Cardiac muscle cell (in vitro differentiated cells and primary cell): ENCODE data around the gene HOXA4. TPM values are rescaled to one million over a fixed set of nuclear protein-coding genes. Genes with fewer than 3 reads are reported as not detected.

Experiments used
- DNase-seq, 2 donors: peaks; one replicate each; pipeline versions ENCODE4 v3.0.0 to v3.0.0-alpha.2; 2010 to 2017; ENCODE audit warnings: low read depth in 1 of 2, low spot score in 1 of 2
- H3K27ac ChIP-seq: fragments of 200-600 bp; sonication (generic); 2 replicates; pipeline ENCODE4 v1.5.1; 2016
- H3K27me3 ChIP-seq: fragments of 200-600 bp; sonication (generic); 2 replicates; pipeline ENCODE4 v1.6.0; 2016; ENCODE audit warnings: control low read depth
- H3K36me3 ChIP-seq: fragments of 200-600 bp; sonication (generic); 2 replicates; pipeline ENCODE4 v1.5.1; 2016; ENCODE audit warnings: control low read depth
- H3K4me1 ChIP-seq: fragments of 200-600 bp; sonication (generic); 2 replicates; pipeline ENCODE4 v1.8.1; 2017; ENCODE audit warnings: low read depth, mild to moderate bottlenecking, mixed run types
- H3K4me3 ChIP-seq: fragments of 200-600 bp; sonication (generic); 2 replicates; pipeline ENCODE4 v1.5.1; 2016; ENCODE audit warnings: mild to moderate bottlenecking
- H3K9me3 ChIP-seq: fragments of 200-600 bp; sonication (generic); 2 replicates; pipeline ENCODE4 v1.5.1; 2017; ENCODE audit warnings: low read depth, mild to moderate bottlenecking, control low read depth
- polyA plus RNA-seq: library from polyadenylated mRNA; unstranded; fragments of >200 nt; fragmentation: Nextera tagmentation; extraction: Ambion mirVana; gene quantifications from 2 replicates; pipeline ENCODE4 v1.2.1, GENCODE V29; 2016
- total RNA-seq: library from RNA; depleted of rRNA; stranded (reverse); fragments of >200 nt; gene quantifications from 2 replicates; pipeline ENCODE4 v1.2.3, GENCODE V29; 2016
- TF ChIP-seq, protein P1 (sequence below): IDR thresholded peaks from 2 replicates; pipeline ENCODE4 v1.5.1; 2012; ENCODE audit warnings: low read depth, mild to moderate bottlenecking, low read length

HOXA4 gene
- total and polyA plus RNA-seq, 2 experiments from 2014 or later: 0.46 TPM; not detected in 1

- Histone ChIP-seq H3K9me3 (no peaks in the 10 kb centered on the region), H3K27me3 (peaks cover 100% of the 10 kb centered on the region), H3K4me3 (no peak overlapping the region), H3K27ac (no peak overlapping the region), H3K4me1 (no peaks in the 10 kb centered on the region), H3K36me3 (no peaks in the 10 kb centered on the region)
- TF ChIP-seq, protein P1, sequence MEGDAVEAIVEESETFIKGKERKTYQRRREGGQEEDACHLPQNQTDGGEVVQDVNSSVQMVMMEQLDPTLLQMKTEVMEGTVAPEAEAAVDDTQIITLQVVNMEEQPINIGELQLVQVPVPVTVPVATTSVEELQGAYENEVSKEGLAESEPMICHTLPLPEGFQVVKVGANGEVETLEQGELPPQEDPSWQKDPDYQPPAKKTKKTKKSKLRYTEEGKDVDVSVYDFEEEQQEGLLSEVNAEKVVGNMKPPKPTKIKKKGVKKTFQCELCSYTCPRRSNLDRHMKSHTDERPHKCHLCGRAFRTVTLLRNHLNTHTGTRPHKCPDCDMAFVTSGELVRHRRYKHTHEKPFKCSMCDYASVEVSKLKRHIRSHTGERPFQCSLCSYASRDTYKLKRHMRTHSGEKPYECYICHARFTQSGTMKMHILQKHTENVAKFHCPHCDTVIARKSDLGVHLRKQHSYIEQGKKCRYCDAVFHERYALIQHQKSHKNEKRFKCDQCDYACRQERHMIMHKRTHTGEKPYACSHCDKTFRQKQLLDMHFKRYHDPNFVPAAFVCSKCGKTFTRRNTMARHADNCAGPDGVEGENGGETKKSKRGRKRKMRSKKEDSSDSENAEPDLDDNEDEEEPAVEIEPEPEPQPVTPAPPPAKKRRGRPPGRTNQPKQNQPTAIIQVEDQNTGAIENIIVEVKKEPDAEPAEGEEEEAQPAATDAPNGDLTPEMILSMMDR: no peak
- no peak for DNase-seq
Observed at GRCh38 chr7:27163288-27164044, 32.9 kb upstream of the HOXA4 start.

GRCh38 chr7:27162561-27163287 is 32.2 kb upstream of the HOXA4 start:
- no peaks in the 10 kb centered on the region for H3K4me1 ChIP-seq
- no peak for DNase-seq
- no peak overlapping the region for H3K27ac ChIP-seq
- H3K4me3 ChIP-seq: no peak overlapping the region
- no peaks in the 10 kb centered on the region for H3K9me3 ChIP-seq
- H3K27me3 ChIP-seq: peaks cover 100% of the 10 kb centered on the region
- TF ChIP-seq, protein P1: no peak
- no peaks in the 10 kb centered on the region for H3K36me3 ChIP-seq

- no peaks in the 10 kb centered on the region for H3K9me3 ChIP-seq
- DNase-seq: no peak
- H3K36me3 ChIP-seq: no peaks in the 10 kb centered on the region
Observed at GRCh38 chr7:27161721-27162560, 31.4 kb upstream of the HOXA4 start.

DNA sequence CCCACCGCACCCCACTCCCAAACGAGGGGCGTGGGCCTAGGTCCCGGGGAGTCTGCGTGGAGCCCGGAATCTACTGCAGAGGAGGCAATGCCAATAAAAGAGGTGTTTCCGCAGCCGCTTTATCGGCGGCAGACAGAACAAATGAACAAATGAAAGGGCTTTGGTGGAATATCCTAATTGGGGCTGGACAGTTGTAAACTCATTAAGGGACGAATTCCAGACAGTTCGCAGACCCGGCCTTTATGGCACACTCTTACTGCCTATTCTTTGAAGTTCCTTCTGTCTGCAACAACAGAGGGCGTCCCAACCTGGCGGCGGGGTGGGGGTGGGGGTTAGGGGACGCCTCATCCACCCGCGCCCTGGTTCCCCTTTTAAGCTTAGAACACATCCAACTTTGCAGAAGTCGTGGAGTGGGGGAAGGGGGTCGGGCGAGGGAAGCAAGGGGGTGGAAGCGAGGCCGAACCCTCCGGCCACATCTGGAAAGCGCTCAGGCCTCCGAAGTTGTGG is 30.7 kb upstream of the HOXA4 start:
- Histone ChIP-seq H3K4me3 (peak overlapping the region; percentile 45), H3K27me3 (peaks cover 100% of the 10 kb centered on the region), H3K27ac (no peak overlapping the region), H3K9me3 (no peaks in the 10 kb centered on the region), H3K36me3 (no peaks in the 10 kb centered on the region), H3K4me1 (no peaks in the 10 kb centered on the region)
- DNase-seq: no peak
- TF ChIP-seq, protein P1: no peak

More at GRCh38 chr7:27161721-27162560, 31.4 kb upstream of the HOXA4 start:
- Histone ChIP-seq H3K4me1 (no peaks in the 10 kb centered on the region), H3K27ac (no peak overlapping the region), H3K4me3 (peak overlapping the region; percentile 45), H3K27me3 (peaks cover 100% of the 10 kb centered on the region)
- TF ChIP-seq, protein P1: no peak

GRCh38 chr7:27160546-27161213 is 30.1 kb upstream of the HOXA4 start:
- Histone ChIP-seq H3K4me3 (peak overlapping the region; percentile 45), H3K4me1 (no peaks in the 10 kb centered on the region), H3K27me3 (peaks cover 100% of the 10 kb centered on the region), H3K9me3 (no peaks in the 10 kb centered on the region), H3K36me3 (no peaks in the 10 kb centered on the region), H3K27ac (no peak overlapping the region)
- TF ChIP-seq, protein P1: peak; percentile 95
- DNase-seq: peak; percentile 84 to 86
